Spleen (tissue), 7 donors: ENCODE data around the gene GOLGA8N.

Experiments
- CTCF ChIP-seq, 11 experiments: fragments of 200-600 bp in 7 of 11; fragments of 450-650 bp in 4 of 11; sonication (generic) in 4 of 11; IDR thresholded peaks in 8 of 11; conservative IDR thresholded peaks in 3 of 11; 1 replicate in 7 of 11; 2 replicates in 4 of 11; pipeline versions ENCODE4 v1.4.0 to v1.8.0; 2016 to 2021; ENCODE audit warnings: antibody characterized with exemption in 11 of 11, inconsistent platforms in 4 of 11, mild to moderate bottlenecking in 1 of 11
- POLR2A ChIP-seq, 3 donors: fragments of 450-650 bp; IDR thresholded peaks; one replicate each; pipeline ENCODE4 v1.5.1; 2017; ENCODE audit warnings: antibody characterized with exemption in 3 of 3, mild to moderate bottlenecking in 1 of 3
- POLR2AphosphoS5 ChIP-seq, 3 donors: sonication (generic); formaldehyde crosslinking; IDR thresholded peaks; one replicate each; pipeline ENCODE4 v1.5.1; 2017; ENCODE audit warnings: antibody characterized with exemption in 3 of 3
- donor health status: DM: no; HTN: no; CAD: no; lungs with moderate emphysema.
- donor health status: DM: no; HTN: no; CAD: no.
- donor health status: DM: no; HTN: no; CAD: no.

- TF ChIP-seq CTCF (IDR thresholded peaks at IDR 0.05 in 8 of 11, conservative IDR thresholded peaks at IDR 0.05 in 3 of 11), result no peak
- no peak for TF ChIP-seq POLR2A (IDR thresholded peaks at IDR 0.05)
- TF ChIP-seq POLR2AphosphoS5 (IDR thresholded peaks at IDR 0.05), result no peak
Observed at GRCh38 chr15:32646291-32646690, 53.0 kb downstream of the GOLGA8N start.
